GM19468 (cell line): Measurements from ENCODE around the gene C1GALT1C1L.
"Not testable (repeated sequence)": the region's sequence is repeated elsewhere in the genome, so short reads cannot be mapped to it uniquely, and the experiment has no call there.

Source experiments
- ATAC-seq: cut with Tn5 transposase; IDR thresholded peaks from one replicate; pipeline ENCODE4 v1.9.1; 2021; ENCODE audit warnings: mild to moderate bottlenecking, moderate library complexity, moderate number of reproducible peaks; ENCODE audit not compliant: unreplicated experiment; ENCODE audit errors: extremely low read depth

The C1GALT1C1L gene

GRCh38 chr2:43676322-43677050 is at the start of gene C1GALT1C1L:
Gene C1GALT1C1L, minus strand, starts transcription at chr2:43676429. Its CDS starts 107 bp downstream, at chr2:43676322.
- ATAC-seq = no peak

DNA sequence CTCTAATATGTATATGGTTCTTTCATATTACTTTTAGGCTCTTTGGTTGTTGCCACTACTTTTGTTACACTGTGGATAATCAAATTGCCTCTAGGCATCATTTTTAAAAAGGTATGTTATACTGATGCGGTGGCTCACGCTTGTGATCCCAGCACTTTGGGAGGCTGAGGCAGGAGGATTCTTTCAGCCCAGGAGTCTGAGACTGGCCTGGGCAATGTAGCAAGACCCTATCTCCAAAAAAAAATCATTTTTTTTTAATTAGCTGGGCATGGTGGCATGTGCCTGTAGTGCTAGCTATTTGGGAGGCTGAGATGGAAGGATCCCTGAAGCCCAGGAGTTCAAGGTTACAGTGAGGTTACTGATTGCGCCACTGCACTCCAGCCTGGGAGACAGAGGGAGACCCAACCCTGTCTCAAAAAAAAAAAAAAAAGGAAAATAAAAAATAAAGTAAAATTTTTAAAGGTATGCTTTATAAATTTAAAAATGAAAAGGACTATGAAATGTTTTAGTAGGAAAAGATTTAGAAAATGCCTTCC is 49.5 kb upstream of the C1GALT1C1L start:
- no peak for ATAC-seq

DNA sequence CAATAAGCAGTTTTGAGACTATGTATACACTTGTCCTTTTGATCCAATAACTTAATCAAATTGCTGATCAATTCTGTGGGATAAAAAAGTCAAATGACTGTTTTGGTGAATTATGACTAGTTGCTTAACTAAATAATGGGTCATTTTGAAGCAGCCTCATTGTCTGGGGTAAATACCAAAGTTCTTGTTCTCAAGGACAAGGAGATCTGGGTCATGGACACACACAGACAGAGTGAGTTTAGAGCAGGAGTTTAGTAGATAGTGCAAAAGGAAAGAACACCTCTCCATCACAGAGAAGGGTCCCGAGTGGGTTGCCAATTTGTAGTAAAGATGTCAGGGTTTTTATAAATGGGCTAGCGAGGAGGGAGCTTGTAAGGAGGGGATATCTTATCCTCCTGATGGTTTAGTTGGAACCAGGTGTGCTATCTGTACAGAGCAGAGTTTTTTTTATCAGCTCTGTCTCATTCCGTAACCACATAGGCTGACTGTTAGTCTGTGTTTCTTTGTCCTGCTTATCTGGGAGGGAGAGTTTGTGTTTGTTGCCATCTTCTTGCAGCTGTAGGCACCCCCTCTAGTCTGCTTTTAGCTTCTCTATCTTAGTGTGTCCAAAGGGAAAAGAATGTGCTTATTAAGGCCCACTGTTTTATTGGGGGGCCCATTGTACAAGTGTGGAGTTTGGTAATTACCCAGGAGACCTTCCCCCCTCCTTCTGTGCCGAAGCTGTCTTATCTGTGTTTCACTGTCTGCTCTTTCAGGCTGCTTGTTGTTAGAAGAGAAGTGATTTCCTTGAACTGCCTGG is 48.7 kb upstream of the C1GALT1C1L start:
- ATAC-seq = no peak

GRCh38 chr2:43718530-43719124 is 42.4 kb upstream of the C1GALT1C1L start:
- ATAC-seq = no peak

DNA sequence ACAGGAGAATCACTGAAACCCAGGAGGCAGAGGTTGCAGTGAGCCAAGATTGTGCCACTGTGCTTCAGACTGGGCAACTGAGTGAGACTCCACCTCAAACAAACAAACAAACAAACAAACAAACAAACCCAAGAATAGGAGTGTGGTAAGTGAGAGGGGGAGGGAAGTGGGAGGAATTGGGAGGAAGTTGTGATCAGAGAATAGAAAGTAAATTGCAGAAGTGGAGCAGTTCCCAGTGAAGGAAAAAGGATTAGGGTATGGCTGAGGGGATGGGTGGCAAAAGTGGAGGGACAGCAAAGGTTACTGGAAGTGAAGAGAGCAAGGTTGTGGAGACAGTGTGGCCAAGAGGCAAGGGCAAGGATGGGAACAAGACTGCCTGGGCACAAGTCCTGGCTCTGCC is 41.1 kb upstream of the C1GALT1C1L start:
- no peak for ATAC-seq

DNA sequence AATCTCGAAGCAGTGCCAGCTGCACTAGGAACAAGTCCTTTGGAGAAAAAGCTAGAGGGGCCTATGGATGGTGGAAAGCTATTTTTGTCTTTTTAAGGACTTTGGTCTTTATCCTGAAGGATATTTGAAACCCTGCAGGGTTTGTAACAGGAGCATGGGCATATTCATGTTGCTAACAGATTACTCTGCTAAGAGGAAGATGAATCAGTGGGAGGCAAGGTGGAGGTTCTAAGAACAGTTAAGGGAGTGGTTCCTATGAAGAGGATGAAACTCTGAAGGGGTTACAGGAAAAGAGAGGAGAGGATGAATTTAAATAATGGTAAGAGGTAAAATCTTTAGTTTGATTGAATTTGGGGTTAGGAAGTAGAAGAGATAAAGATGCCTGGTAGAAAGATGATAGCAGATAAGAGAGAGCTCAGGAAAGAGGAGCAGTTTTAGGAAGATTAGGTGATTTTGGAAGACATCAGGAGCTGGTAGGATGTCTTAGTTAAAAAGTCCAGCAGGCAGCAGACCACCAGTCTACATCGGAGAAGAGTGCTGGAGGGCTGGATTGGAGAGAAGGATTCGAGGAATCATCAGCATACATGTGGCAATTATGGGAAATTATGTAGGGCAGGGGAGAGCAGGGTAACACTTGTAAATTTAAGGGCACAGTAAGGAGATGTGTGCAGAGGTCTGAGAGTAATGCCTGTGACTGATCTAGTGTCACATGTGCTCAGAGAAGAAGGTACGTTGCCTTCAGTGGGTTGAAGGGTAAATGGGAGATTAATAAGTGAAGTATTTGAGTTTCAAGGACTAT is 39.3 kb upstream of the C1GALT1C1L start:
- no peak for ATAC-seq

- ATAC-seq = no peak
Observed at GRCh38 chr2:43714164-43714563, 37.9 kb upstream of the C1GALT1C1L start.

DNA sequence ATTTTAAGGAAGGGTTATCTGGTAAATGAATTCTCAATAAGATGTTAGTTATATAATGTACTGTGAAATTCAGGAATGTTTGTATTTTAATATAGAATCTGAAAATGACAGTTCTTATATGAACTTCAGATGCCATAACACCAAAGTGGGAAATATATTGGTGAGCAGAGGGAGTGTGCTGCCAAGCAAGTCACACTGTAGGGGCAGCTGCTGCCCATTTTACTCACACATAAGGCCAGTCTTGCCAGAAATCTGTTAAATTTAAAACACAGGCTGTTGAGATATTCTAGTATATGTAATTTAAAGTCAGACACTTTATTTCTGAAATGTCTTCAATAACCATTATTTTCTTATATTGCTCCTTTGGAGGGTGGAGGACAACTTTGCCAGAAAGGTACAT is 34.6 kb upstream of the C1GALT1C1L start:
- no peak for ATAC-seq

DNA sequence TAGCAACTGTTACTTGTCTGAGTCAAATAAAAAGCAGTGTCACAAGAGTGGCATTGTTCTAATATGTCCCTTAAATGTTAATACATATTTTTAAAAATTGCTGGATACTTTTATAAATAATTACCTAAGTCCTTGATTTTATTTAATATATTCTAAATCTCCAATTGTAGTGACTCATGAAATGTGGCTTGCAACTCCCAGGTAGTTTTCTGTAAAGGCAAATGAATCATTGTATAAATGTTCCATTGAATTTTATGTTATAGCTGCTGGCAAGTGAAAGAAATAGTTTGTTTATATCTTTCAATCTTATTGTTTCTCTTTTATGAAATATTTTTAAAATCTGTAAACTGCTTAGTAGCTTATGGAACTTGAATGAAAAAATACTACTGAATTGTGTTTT is 32.7 kb upstream of the C1GALT1C1L start:
- ATAC-seq = no peak

DNA sequence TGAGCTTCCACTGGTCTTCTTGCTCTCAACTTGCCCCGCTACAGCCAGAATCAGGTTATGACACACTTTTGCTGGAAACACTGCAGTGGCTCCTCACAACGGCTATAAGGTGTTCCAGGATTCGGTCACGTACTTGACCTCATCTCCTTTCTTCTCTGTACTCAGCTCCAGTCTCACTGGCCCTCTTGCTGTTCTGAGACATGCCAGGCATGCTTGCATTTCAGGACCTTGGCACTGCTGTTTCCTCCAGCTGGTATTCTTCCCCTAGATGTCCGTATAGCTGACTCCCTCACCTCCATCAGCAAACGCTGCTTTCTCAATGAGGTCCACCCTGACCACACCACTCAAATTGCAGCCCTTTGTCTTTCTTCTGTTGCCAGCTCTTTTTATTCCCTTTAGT is 31.9 kb upstream of the C1GALT1C1L start:
- ATAC-seq = no peak

- ATAC-seq = no peak
Observed at GRCh38 chr2:43707255-43708015, 31.2 kb upstream of the C1GALT1C1L start.

GRCh38 chr2:43701111-43701510 is 24.9 kb upstream of the C1GALT1C1L start:
- no peak for ATAC-seq

DNA sequence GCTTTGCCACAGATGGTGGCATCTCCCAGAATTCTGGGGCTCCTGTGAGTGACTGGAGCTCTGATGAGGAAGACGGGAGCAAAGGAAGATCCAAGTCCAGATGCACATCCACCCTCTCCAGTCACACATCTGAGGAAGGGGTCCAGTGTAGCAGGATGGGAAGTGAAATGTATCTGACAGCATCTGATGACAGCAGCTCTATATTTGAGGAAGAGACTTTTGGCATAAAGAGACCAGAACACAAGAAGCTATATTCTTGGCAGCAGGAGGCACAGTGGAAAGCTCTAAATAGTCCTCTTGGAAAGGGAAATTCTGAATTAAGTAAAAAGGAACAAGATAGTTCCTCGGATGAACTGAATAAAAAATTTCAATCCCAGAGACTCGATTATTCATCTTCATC is 23.5 kb upstream of the C1GALT1C1L start:
- no peak for ATAC-seq

GRCh38 chr2:43698140-43698539 is 21.9 kb upstream of the C1GALT1C1L start:
- not testable (repeated sequence) for ATAC-seq

- no peak for ATAC-seq
Observed at GRCh38 chr2:43692428-43692994, 16.3 kb upstream of the C1GALT1C1L start.

- ATAC-seq = no peak
Observed at GRCh38 chr2:43689999-43690398, 13.8 kb upstream of the C1GALT1C1L start.

GRCh38 chr2:43685357-43685756 is 9.1 kb upstream of the C1GALT1C1L start:
- ATAC-seq = no peak

DNA sequence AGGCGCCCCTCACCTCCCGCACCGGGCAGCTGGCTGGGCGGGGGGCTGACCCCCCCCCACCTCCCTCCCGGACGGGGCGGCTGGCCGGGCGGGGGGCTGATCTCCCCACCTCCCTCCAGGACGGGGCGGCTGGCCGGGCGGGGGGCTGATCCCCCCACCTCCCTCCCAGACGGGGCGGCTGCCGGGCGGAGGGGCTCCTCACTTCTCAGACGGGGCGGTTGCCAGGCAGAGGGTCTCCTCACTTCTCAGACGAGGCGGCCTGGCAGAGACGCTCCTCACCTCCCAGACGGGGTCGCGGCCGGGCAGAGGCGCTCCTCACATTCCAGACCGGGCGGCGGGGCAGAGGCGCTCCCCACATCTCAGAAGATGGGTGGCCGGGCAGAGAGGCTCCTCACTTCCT is 1.6 kb upstream of the C1GALT1C1L start:
- not testable (repeated sequence) for ATAC-seq
